Esophagus squamous epithelium (tissue), 5 donors: Measurements from ENCODE around the gene CREB3L1. TPM values are rescaled to one million over a fixed set of nuclear protein-coding genes. Genes with fewer than 3 reads are reported as not detected.
A peak's percentile ranks its signal among the peaks of the same experiment; 100 is the strongest.

Experiments
- DNase-seq: peaks from one replicate; lab custom pipeline; 2025; lab: John Stamatoyannopoulos, UW
- H3K27ac ChIP-seq, 4 donors: fragments of 200-600 bp; sonication (generic); one replicate each; pipeline ENCODE4 v1.5.1; 2016 to 2019; ENCODE audit warnings: mild to moderate bottlenecking in 1 of 4
- H3K27me3 ChIP-seq, 4 donors: fragments of 200-600 bp; sonication (generic); 1 replicate in 3 of 4; 2 replicates in 1 of 4; pipeline versions ENCODE4 v1.5.1 to v1.6.0; 2017 to 2021; ENCODE audit warnings: antibody characterized with exemption in 1 of 4
- H3K36me3 ChIP-seq, 3 donors: fragments of 200-600 bp; sonication (generic); one replicate each; pipeline ENCODE4 v1.5.1; 2016 to 2019
- H3K4me1 ChIP-seq, 3 donors: fragments of 200-600 bp; sonication (generic); one replicate each; pipeline ENCODE4 v1.5.1; 2017 to 2019
- H3K4me3 ChIP-seq, 4 donors: fragments of 200-600 bp; sonication (generic); 1 replicate in 3 of 4; 2 replicates in 1 of 4; pipeline ENCODE4 v1.5.1; 2016 to 2019; ENCODE audit warnings: mild to moderate bottlenecking in 2 of 4, moderate library complexity in 1 of 4
- H3K9me3 ChIP-seq, 3 donors: fragments of 200-600 bp; sonication (generic); one replicate each; pipeline ENCODE4 v1.5.1; 2016 to 2019
- CTCF ChIP-seq, 6 experiments: fragments of 450-650 bp in 4 of 6; fragments of 200-600 bp in 2 of 6; sonication (generic) in 2 of 6; IDR thresholded peaks; one replicate each; pipeline ENCODE4 v1.5.1; 2016 to 2019; ENCODE audit warnings: antibody characterized with exemption in 6 of 6, mild to moderate bottlenecking in 4 of 6, moderate library complexity in 4 of 6
- POLR2A ChIP-seq, 4 donors: fragments of 450-650 bp; IDR thresholded peaks; one replicate each; pipeline ENCODE4 v1.6.1; 2017; ENCODE audit warnings: antibody characterized with exemption in 4 of 4, mild to moderate bottlenecking in 4 of 4, moderate library complexity in 3 of 4
- WGBS, 2 donors: methylation state at CpG; one replicate each; pipeline ENCODE4 v1.1.5; 2018; 5-methylcytosine and 5-hydroxymethylcytosine counted together
- intact Hi-C: fragments of 100-400 bp; cut with DNase I; formaldehyde crosslinking; loops from one replicate; pipeline ENCODE4 v1.15.0; 2022
- total RNA-seq, 4 donors: library from RNA; depleted of rRNA; stranded (reverse); fragments of >200 nt; gene quantifications; one replicate each; pipeline ENCODE4 v1.1.0, GENCODE V29; 2016
- donor health status: DM: yes; HTN: yes; CAD: no.

The CREB3L1 gene
- total RNA-seq, 4 donors from 2014 or later: 0.13 to 2.1 (median 0.63) TPM

- Histone ChIP-seq H3K4me1 (peaks cover 9 to 29% (median 17%) of the 10 kb centered on the region in 3 donors), H3K27ac (no peak overlapping the region), H3K27me3 (peaks cover 12 to 61% (median 17%) of the 10 kb centered on the region in 4 donors), H3K4me3 (no peak overlapping the region), H3K36me3 (no peaks in the 10 kb centered on the region), H3K9me3 (no peaks in the 10 kb centered on the region)
- intact Hi-C loops: no loop called here
- no peak for DNase-seq
- 52 to 74% methylated on average over 4 of the region's 5 CpGs for WGBS, 2 donors
- no peak for TF ChIP-seq CTCF (IDR thresholded peaks at IDR 0.05)
- TF ChIP-seq POLR2A (IDR thresholded peaks at IDR 0.05): no peak
Observed at GRCh38 chr11:46330154-46330553, 52.7 kb downstream of the CREB3L1 start.

- Histone ChIP-seq H3K36me3 (no peaks in the 10 kb centered on the region), H3K4me3 (no peak overlapping the region), H3K27me3 (peaks cover 12 to 67% (median 17%) of the 10 kb centered on the region in 4 donors), H3K9me3 (no peaks in the 10 kb centered on the region), H3K27ac (no peak overlapping the region), H3K4me1 (peaks cover 9 to 29% (median 17%) of the 10 kb centered on the region in 3 donors)
- intact Hi-C loops: no loop called here
- no peak for DNase-seq
- 49 to 50% methylated on average over 9 to 11 of the region's 11 CpGs for WGBS, 2 donors
- TF ChIP-seq CTCF (IDR thresholded peaks at IDR 0.05) (no peak), POLR2A (IDR thresholded peaks at IDR 0.05) (no peak)
Observed at GRCh38 chr11:46330563-46331281, 53.3 kb downstream of the CREB3L1 start.

- Histone ChIP-seq H3K4me1 (peaks cover 9 to 29% (median 17%) of the 10 kb centered on the region in 3 donors), H3K4me3 (no peak overlapping the region), H3K27ac (no peak overlapping the region), H3K27me3 (peaks cover 12 to 69% (median 17%) of the 10 kb centered on the region in 4 donors), H3K9me3 (no peaks in the 10 kb centered on the region), H3K36me3 (no peaks in the 10 kb centered on the region)
- 65 to 67% methylated on average over 4 to 5 of the region's 5 CpGs for WGBS, 2 donors
- DNase-seq: no peak
- no peak for TF ChIP-seq POLR2A (IDR thresholded peaks at IDR 0.05)
- TF ChIP-seq CTCF (IDR thresholded peaks at IDR 0.05): no peak
- intact Hi-C loops: no loop called here
Observed at GRCh38 chr11:46331282-46331984, 54.0 kb downstream of the CREB3L1 start.

GRCh38 chr11:46332093-46332567 is 54.7 kb downstream of the CREB3L1 start:
- Histone ChIP-seq H3K4me3 (peak overlapping the region in 3 of 4 donors; percentile 13 to 70 (median 47)), H3K9me3 (no peaks in the 10 kb centered on the region), H3K27me3 (peaks cover 12 to 69% (median 17%) of the 10 kb centered on the region in 4 donors), H3K36me3 (no peaks in the 10 kb centered on the region), H3K27ac (no peak overlapping the region), H3K4me1 (peaks cover 9 to 29% (median 17%) of the 10 kb centered on the region in 3 donors)
- DNase-seq: no peak
- intact Hi-C loops: no loop called here
- 34 to 69% methylated on average over 2 to 4 of the region's 8 CpGs for WGBS, 2 donors
- TF ChIP-seq CTCF (IDR thresholded peaks at IDR 0.05): no peak
- TF ChIP-seq POLR2A (IDR thresholded peaks at IDR 0.05): no peak
